GM10266 (cell line): ENCODE data around the gene SYPL1.
A peak's percentile ranks its signal among the peaks of the same experiment; 100 is the strongest.

ENCODE experiments used
- DNase-seq: peaks from one replicate; pipeline ENCODE4 v3.0.0; 2012; ENCODE audit errors: extremely low spot score
- TF ChIP-seq, protein P1 (sequence below): IDR thresholded peaks from 2 replicates; pipeline ENCODE4 v1.5.1; 2012; ENCODE audit warnings: mild to moderate bottlenecking, low read depth; ENCODE audit not compliant: control insufficient read depth, insufficient read depth; ENCODE audit errors: missing control alignments

SYPL1 gene

GRCh38 chr7:106050002-106050745, 61.9 kb downstream of the SYPL1 start:
- TF ChIP-seq, protein P1, sequence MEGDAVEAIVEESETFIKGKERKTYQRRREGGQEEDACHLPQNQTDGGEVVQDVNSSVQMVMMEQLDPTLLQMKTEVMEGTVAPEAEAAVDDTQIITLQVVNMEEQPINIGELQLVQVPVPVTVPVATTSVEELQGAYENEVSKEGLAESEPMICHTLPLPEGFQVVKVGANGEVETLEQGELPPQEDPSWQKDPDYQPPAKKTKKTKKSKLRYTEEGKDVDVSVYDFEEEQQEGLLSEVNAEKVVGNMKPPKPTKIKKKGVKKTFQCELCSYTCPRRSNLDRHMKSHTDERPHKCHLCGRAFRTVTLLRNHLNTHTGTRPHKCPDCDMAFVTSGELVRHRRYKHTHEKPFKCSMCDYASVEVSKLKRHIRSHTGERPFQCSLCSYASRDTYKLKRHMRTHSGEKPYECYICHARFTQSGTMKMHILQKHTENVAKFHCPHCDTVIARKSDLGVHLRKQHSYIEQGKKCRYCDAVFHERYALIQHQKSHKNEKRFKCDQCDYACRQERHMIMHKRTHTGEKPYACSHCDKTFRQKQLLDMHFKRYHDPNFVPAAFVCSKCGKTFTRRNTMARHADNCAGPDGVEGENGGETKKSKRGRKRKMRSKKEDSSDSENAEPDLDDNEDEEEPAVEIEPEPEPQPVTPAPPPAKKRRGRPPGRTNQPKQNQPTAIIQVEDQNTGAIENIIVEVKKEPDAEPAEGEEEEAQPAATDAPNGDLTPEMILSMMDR = peak; percentile 17
- DNase-seq = no peak

DNA sequence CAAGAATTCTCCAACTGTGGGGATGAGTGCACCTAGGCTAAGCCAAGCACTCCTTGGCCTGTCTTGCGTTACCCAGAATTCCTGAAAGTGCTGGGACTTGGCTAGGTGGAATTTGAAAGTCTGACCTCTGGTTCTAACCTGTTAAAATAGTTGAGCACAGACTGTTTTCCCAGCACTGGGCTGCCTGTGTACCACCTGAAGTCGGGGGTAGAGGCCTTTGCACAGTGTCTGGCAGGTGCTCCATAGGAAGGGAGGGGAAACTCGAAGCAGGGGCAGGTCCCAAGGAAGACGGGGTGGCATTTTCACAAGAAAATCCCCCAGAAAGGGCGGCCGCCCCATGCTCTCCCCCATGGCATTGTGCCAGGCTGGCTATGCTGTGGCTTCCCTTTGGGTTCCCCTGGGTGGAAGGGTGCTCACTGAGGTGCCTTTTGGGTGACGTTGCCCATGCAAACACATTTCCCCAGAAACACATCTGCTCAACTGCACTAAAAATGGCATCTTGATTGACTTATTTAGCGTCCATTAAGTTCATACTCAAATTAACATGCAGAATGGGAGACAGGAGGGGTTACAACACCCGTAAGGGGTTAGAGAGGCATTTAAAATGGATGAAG, 62.9 kb downstream of the SYPL1 start:
- DNase-seq = no peak
- TF ChIP-seq, protein P1 = no peak

- no peak for DNase-seq
- TF ChIP-seq, protein P1 = no peak
These were observed 63.4 kb downstream of the SYPL1 start for GRCh38 chr7:106048706-106049020.

- TF ChIP-seq, protein P1 = no peak
- DNase-seq = no peak
These were observed 64.0 kb downstream of the SYPL1 start for GRCh38 chr7:106047818-106048705.

- TF ChIP-seq, protein P1 = no peak
- no peak for DNase-seq
These were observed 64.9 kb downstream of the SYPL1 start for GRCh38 chr7:106047184-106047583.

DNA sequence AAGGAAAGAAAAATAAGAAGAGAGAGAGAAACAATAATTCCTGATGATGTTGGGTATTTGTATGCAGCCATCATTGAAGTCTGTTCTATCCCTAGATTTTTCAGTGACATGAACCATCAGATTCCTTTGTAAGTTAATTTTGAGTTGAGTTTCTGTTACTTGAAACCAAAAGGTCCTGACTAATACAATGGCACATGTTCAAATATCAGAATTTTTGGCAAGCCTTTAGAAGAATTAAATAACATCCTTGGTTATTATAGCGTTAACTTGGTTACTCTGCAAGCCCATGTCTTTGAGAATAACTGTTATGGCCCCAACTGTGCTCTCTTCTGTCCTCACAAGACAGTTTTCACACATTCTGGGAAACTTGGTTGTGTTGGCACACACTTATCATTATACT, 66.5 kb downstream of the SYPL1 start:
- no peak for DNase-seq

More for the DNA sequence above, 66.5 kb downstream of the SYPL1 start:
- TF ChIP-seq, protein P1 = no peak
